Measurements from ENCODE around the gene NLN. TPM values are rescaled to one million over a fixed set of nuclear protein-coding genes. Genes with fewer than 3 reads are reported as not detected.

NLN gene
- total and polyA plus RNA-seq, 9 of the 15 experiments (the other 6 are each of a cell fraction or from before 2014, with no cell fraction given): 6.9 to 45.2 (median 28.8) TPM

GRCh38 chr5:65722575-65723403 lies 784 bp downstream of the NLN start (continued):
- TF ChIP-seq CCNT2 (IDR thresholded peaks at IDR 0.05; ENCODE audit: borderline replicate concordance, extremely low read depth, insufficient read length, low read depth, low read length) (peak; percentile 3), IRF2 (CRISPR knock-in tag; IDR thresholded peaks at IDR 0.05) (no peak), TCF3 (CRISPR knock-in tag; IDR thresholded peaks at IDR 0.05) (no peak), FOS (IDR thresholded peaks at IDR 0.05; ENCODE audit: extremely low read depth, insufficient read length) (no peak), SIN3A (IDR thresholded peaks at IDR 0.05; ENCODE audit: borderline replicate concordance in 2 of 2, control insufficient read depth in 1 of 2, low read depth in 2 of 2, low read length in 2 of 2) (peak in 1 of 2 experiments; percentile 59; a peak in 2 of 4 replicates), SIX5 (IDR thresholded peaks at IDR 0.05; ENCODE audit: borderline replicate concordance in 1 of 2, insufficient read depth in 1 of 2, low read depth in 1 of 2, low read length in 2 of 2) (no peak), TSHZ1 (CRISPR knock-in tag; IDR thresholded peaks at IDR 0.05) (no peak), TOE1 (IDR thresholded peaks at IDR 0.05; ENCODE audit: borderline replicate concordance) (0 out of 2 replicates have a peak, but pooled peaks have one; percentile 8), TOE1 (CRISPR knock-in tag; IDR thresholded peaks at IDR 0.05; ENCODE audit: borderline replicate concordance, low read depth) (no peak), FIP1L1 (IDR thresholded peaks at IDR 0.05; ENCODE audit: low read depth, low read length, poor library complexity, severe bottlenecking) (no peak), TCF15 (CRISPR knock-in tag; IDR thresholded peaks at IDR 0.05) (no peak), ZNF695 (CRISPR knock-in tag; IDR thresholded peaks at IDR 0.05) (no peak), ZNF140 (CRISPR knock-in tag; IDR thresholded peaks at IDR 0.05) (no peak), NBN (IDR thresholded peaks at IDR 0.05; ENCODE audit: low read depth) (no peak; the same call in 1 of the 2 replicates), ZNF717 (CRISPR knock-in tag; IDR thresholded peaks at IDR 0.05) (no peak), CTCF (IDR thresholded peaks at IDR 0.05 in 2 of 3, conservative IDR thresholded peaks at IDR 0.05 in 1 of 3; ENCODE audit: insufficient read depth in 2 of 3, low read depth in 1 of 3, low read length in 3 of 3) (no peak), ZNF324 (CRISPR knock-in tag; IDR thresholded peaks at IDR 0.05) (no peak), ZNF583 (CRISPR knock-in tag; IDR thresholded peaks at IDR 0.05) (no peak), THRB (CRISPR knock-in tag; conservative IDR thresholded peaks at IDR 0.05) (no peak), ZSCAN32 (CRISPR knock-in tag; IDR thresholded peaks at IDR 0.05) (no peak)
